ENCODE results near the gene TSPYL2.
A peak's percentile ranks its signal among the peaks of the same experiment; 100 is the strongest.

TSPYL2 gene

DNA sequence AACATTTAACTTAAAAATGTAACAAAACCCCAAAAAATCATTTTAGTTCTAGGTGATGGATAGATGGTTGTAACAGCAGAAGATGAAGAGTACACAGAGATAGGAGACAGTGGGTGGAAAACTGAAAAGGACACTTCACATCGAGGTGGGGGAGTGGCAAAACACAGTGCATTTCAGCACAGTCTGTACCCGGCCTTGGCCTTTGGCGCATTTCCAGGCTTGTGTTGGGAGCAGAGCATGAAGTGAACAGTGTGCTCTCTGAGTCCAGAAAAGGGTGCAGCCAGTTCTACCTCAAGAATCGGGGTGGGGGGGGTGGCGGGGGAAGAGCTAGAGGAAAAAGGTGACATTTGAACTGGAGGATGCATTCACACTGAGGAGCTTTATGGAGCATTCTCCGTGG is 4.3 kb downstream of the TSPYL2 start:
- H3K4me3 ChIP-seq (replicated peaks in 1 of 2; ENCODE audit: low read depth in 2 of 2, low read length in 2 of 2) = no peak overlapping the region
- no peak for TF ChIP-seq CTCF (IDR thresholded peaks at IDR 0.05; ENCODE audit: low read depth, low read length)
- DNase-seq (ENCODE audit: low read depth in 2 of 2) = peak; percentile 46 to 47

GRCh38 chrX:53087388-53087831 is 5.2 kb downstream of the TSPYL2 start:
- DNase-seq (ENCODE audit: low read depth in 2 of 2) = no peak
- H3K4me3 ChIP-seq (replicated peaks in 1 of 2; ENCODE audit: low read depth in 2 of 2, low read length in 2 of 2) = no peak overlapping the region
- TF ChIP-seq CTCF (IDR thresholded peaks at IDR 0.05; ENCODE audit: low read depth, low read length) = no peak

DNA sequence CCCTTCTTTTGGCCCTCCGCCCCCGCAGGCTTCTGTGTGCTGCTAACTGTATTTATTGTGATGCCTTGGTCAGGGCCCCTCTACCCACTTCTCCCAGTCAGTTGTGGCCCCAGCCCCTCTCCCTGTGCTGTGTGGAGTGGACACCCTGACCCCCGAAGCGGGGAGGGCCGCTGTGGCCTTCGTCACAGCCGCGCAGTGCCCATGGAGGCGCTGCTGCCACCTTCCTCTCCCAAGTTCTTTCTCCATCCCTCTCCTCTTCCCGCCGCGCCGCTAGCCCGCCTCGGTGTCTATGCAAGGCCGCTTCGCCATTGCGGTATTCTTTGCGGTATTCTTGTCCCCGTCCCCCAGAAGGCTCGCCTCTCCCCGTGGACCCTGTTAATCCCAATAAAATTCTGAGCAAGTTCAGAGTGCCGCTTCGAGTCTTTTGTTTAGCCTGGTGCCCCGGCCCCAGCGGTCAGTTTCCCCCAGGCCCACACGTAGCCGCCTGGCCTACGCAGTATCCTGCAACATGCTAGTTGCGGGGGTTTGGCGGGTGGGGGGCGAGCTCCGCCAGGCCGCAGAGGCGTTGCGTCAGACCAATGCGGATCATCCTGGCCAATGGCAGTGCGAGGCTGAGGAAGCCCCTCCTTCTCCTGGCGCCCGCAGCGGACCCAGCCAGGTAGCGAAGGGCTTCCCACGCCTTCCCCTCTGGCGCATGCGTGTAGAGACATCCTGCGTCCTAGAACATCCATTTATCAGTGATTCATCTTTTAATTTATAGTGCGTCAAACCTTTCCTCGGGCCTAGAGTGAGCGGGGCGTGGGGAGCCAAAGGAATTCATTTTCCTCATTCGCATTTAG is 6.2 kb downstream of the TSPYL2 start:
- peak; percentile 81 to 88 for DNase-seq (ENCODE audit: low read depth in 2 of 2)
- TF ChIP-seq CTCF (IDR thresholded peaks at IDR 0.05; ENCODE audit: low read depth, low read length) = no peak
- peak overlapping the region; percentile 26 to 32 for H3K4me3 ChIP-seq (replicated peaks in 1 of 2; ENCODE audit: low read depth in 2 of 2, low read length in 2 of 2)

GRCh38 chrX:53089224-53089842 is 7.2 kb downstream of the TSPYL2 start:
- H3K4me3 ChIP-seq (replicated peaks in 1 of 2; ENCODE audit: low read depth in 2 of 2, low read length in 2 of 2) = peak overlapping the region; percentile 26 to 32
- TF ChIP-seq CTCF (IDR thresholded peaks at IDR 0.05; ENCODE audit: low read depth, low read length) = peak; percentile 73
- DNase-seq (ENCODE audit: low read depth in 2 of 2) = peak; percentile 75 to 78

GRCh38 chrX:53089925-53090324 is 7.8 kb downstream of the TSPYL2 start:
- no peak overlapping the region for H3K4me3 ChIP-seq (replicated peaks in 1 of 2; ENCODE audit: low read depth in 2 of 2, low read length in 2 of 2)
- no peak for TF ChIP-seq CTCF (IDR thresholded peaks at IDR 0.05; ENCODE audit: low read depth, low read length)
- DNase-seq (ENCODE audit: low read depth in 2 of 2) = no peak

GRCh38 chrX:53091354-53091753 is 9.2 kb downstream of the TSPYL2 start:
- H3K4me3 ChIP-seq (replicated peaks in 1 of 2; ENCODE audit: low read depth in 2 of 2, low read length in 2 of 2) = no peak overlapping the region
- no peak for TF ChIP-seq CTCF (IDR thresholded peaks at IDR 0.05; ENCODE audit: low read depth, low read length)
- DNase-seq (ENCODE audit: low read depth in 2 of 2) = no peak
